HG02798 (cell line): ENCODE data around the gene TRPC6.
"Not testable (repeated sequence)": the region's sequence is repeated elsewhere in the genome, so short reads cannot be mapped to it uniquely, and the experiment has no call there.

Source experiments
- ATAC-seq: cut with Tn5 transposase; IDR thresholded peaks from one replicate; pipeline ENCODE4 v1.9.1; 2021; ENCODE audit warnings: mild to moderate bottlenecking; ENCODE audit not compliant: unreplicated experiment, poor library complexity

Gene TRPC6

DNA sequence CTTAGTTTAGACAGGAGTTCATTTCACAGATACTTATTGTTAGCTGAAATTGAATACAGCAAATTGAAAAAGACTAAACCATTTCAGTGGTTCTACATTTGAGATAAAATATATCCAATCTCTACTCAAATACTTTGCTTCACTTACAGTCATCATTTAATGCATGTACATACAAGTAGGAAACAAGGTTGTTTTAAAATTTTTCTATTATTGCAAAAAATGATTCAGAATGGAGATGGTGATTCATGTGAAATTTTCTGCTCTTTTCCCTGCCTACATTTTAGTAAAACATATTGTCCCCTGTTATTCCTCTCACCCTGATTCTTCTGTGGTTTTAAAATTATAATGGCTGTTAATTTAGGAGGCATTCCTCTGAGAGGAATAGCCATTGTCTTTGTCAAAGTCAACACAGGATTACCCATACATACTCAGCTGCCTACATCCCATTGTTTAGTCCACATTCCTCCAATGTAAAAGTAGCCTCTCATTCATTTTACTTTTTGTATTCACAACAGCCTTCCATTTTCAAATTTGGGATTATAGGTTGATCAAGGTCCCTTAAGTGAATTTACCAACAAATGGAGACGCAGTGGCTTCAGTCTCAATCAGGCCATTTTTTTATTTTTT is 60.1 kb downstream of the TRPC6 start:
- no peak for ATAC-seq

DNA sequence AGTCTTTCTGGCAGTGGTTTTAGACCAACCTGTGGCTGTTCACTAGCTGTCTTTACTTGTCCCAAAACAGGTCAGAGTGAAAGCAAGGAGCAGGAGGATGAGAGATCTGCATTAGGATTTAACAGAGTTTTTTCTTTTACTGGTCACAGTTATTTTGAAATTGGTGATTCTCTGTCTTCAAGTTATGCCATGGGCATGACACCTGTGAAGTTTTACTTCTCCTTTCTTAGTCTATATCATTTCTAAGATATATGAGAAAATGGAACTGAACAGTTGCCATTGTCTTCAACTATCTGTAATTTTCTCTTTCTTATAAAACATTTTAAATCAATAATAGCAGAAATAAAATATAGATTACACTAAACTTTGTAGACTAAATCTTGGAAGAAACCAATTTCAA is 60.6 kb downstream of the TRPC6 start:
- ATAC-seq = no peak

DNA sequence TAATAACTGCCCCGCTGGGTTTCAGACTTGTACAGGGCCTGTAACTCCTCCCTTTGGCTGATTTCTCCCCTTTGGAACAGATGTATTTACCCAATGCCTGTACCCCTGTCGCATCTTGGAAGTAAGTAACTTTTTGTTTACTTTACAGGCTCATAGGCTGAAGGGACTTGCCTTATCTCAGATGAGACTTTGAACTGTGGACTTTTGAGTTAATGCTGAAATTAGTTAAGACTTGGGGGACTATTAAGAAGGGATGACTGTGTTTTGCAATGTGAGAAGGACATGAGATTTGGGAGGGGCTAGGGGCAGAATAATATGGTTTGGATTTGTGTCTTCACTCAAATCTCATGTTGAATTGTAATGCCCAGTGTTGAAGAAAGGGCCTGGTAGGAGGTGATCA is 62.0 kb downstream of the TRPC6 start:
- ATAC-seq = no peak

DNA sequence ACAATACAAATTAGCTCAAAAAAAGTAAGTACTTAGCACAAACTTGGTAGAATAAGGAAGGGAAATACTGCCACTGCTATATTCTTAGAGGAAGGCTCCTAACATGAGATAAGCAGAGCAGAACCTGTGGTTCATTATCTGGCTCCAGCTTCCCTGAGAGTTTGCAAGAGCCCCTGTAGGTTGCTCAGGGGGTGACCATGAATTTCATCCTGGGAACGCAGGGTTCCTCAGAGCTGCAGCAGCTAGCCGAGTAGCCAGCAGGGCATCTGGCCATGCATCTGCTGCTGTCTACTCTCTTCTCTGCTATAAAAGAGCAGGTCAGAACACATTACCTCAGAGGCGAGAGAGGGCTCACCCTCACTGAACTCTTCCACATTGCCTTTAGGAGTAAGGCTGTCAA is 67.3 kb downstream of the TRPC6 start:
- ATAC-seq = no peak

DNA sequence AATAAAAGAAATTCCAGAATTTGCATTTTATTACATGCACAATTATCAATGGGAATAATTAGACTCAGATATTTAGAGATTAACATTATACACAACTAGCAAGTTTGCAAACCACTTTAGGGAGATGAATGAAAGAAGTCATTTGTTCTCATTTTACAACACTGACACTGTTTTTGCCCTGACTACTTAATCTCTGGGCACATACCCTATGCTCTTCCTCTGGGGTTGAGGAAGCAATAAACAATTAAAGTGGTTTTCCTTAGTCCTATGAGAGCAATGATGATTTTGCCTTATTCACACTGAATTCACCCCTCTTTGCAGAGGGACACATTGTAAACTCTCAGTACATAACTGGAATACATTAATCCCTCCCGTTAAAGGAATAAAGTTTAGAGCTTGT is 72.7 kb downstream of the TRPC6 start:
- no peak for ATAC-seq

DNA sequence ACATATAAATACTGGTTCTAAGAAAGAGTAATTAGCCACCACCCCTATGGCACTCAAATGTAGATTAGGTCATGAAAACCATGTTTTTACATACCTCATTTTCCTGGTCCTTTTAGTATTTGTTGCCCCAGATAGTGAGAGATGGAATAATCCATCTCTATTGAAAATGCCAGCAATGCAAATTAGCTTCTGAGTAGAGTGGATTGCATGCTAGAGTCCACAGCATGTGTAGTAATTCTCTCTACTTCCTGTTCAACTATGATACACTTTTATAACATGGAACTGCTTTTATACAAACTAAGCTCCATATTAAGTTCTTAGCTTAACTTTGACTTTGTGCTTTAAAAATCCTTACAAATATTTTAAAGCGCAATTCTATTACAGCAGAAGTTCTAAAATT is 73.2 kb downstream of the TRPC6 start:
- no peak for ATAC-seq

DNA sequence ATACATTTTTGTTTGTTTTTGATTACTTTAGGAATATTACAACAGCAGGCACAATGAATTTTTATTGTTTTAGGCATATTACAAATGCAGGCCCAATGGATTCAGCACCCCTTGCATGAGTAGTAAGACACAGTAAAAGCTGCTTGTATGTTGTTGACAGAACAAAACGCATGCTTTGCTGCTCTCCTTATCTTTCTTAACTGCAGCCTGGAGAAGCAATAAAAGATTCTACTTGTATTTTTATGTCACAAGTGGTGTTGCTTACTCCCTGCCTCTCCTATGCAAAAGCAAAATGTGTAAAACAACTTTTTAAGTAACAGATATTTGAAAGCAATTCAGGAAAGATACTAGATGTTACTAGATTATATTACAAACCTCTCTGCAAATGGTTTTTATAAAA is 73.9 kb downstream of the TRPC6 start:
- no peak for ATAC-seq

DNA sequence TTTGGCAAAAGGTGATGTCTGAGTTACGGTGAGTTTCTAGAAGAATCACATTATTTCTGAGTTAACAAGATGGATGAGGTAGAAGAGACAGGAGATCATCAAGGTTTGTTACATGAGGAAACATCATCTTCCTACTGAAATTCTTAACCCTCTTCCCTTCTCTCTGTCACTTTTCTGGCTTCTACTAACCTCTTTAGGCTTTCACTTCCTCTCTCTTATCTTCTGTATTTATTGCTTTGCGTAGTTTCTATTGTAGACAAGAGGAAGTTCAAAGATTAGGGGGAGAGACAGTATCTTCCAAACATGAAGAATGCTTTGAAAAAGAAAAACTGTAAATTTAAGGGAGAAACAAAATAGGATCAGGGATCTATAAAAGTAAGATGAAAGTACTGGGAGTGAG is 75.4 kb downstream of the TRPC6 start:
- no peak for ATAC-seq

DNA sequence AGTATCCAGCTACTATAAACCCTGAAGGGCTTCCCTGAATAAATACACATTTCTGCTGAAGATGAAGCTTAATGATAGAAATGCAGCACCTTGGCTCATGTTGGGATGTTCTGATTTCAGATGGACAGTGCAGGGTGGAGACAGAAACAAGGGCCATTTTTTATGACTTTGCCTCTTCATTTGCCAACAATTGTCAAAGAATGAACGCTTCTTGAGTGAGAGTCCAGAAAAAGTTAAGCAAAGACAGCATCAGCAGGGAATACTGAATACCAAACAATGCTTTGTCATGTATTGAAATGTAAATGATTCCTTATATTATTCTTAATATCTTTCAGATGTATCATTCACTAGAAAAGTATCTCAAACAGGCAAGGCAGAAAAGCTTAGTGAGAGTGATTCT is 84.9 kb downstream of the TRPC6 start:
- ATAC-seq = no peak

DNA sequence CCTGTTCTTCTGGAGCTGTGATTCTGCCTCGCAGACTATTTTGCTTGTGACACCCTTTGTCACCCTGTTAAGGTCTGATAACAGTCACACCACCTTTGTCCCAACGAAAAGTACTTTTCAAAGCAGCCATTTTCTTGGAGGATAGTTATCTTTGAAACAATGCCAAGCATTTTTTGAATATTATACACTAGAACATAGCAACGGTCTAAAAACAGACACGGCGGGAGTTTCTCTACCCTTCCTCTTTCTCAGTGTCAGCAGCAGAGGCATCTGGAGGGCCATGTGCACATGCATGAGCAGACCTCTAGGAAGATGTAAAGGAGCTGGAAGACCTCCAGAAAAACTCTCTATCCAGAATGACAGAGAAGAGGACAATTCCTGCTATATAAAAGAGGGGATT is 86.5 kb downstream of the TRPC6 start:
- ATAC-seq = no peak

DNA sequence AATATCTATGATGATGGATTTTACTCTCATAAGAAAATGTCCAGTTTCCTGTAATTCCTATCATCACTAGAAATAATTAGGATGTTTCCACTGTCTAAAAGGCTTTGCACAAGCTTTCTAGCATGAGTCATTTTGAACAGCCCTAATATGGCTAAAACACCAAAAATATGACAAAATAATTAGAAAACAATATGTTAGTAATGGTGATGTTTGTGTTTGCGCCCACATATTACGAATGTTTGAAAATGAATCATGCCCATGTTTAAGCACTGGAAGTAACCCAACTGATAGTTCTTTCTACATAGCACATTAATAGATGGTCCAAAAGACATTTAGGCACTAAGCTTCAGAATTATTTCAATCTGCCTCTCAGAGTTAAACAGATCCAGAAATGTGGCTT is 96.0 kb downstream of the TRPC6 start:
- ATAC-seq = no peak

DNA sequence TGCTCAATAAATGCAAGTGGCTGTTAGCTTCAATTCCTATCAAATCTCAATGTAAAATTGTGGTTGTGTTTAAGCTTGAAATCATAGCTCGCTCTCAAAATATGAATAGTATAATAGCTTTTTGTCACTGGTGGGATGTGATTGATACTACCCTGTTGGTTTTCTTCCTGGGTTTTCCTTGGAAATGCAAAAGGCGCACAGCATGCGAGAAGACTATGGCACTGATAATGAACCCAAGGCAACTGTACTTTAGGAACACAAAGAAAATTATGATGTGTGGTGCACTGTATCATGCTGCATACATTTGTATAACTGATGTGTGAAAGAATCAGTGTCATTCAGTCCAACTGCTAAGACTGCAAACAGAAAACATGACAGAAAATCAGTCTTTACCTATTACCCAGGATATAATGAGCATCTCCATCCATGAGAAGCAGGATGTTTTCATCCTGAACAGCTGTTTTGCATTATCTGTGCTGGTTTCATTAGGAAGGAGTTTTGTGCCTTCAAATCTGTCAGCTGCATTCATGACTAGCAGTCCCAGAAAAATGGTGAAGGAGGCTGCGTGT is 101.2 kb downstream of the TRPC6 start:
- ATAC-seq = no peak

DNA sequence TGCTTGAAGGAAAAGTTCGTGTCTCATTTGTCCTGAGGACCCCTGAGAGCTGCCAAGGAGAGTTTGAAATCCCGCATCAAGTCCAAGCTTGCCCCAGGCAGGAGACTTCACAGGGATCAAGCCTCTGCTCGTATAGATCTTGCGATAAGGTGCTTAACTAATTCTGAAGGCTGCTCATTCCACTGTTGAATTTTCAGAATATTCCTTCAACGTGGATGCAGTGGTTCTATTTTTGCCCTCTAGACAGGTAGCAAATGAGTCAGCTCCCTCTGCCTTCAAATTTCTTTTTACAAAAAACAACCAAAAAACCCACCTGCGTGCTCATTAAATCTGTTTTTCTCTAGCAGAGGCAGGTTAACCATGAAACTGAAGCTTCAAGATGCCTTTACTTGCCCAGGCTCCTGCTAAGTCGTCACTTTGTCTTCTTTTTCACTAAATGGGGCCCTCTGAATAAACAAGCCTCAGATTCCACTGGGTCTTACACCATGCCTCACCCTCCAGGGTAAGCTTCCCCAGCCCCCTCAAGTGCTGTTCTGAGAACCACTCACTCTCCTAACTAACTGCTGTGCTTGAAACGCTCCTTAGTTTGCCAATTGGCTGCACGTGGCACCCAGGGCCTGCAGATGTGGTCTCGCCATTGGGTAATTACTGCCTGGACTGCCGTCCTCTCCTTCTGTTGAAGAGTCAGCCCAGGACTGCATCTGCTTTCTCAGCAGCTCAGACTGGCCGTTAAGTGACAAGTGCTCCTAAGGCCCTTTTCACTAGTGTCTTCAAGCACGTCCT is 105.0 kb downstream of the TRPC6 start:
- no peak for ATAC-seq

DNA sequence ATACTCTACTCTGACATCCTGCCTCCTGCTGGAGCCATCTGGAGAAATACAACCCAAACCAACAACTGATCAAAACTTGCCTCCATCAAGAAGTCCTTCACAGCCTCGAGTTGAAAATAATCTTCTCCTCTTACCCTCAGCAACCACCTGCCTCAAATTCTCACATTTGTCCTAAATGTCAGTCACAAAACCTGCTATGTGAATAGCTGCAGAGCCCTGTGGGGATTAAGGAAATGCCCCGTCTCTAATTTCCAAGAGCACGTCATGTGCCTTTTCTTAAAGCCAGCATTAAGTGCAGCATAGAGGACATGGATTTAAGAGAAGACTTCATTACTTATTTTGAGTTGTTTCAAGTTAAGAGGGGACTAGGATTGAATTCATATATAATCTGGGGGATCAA is 105.9 kb downstream of the TRPC6 start:
- no peak for ATAC-seq

DNA sequence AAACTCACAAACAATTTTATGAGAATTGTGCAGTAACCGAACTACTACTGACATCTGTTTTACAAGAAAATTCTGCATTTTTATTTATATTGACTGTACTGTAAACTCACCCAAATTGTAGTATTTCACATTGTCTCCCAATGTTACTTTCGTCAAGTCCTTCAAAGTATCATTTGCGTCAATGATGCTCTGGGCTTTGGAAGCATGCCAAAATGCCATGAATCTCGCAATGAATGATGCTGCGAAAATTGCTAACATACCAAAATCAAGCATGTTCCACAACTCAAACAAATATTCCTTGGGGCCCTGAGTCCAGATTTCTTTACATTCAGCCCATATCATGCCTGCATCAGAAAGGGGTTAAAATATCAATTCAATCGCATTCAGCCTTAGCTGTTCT is 107.6 kb downstream of the TRPC6 start:
- no peak for ATAC-seq

DNA sequence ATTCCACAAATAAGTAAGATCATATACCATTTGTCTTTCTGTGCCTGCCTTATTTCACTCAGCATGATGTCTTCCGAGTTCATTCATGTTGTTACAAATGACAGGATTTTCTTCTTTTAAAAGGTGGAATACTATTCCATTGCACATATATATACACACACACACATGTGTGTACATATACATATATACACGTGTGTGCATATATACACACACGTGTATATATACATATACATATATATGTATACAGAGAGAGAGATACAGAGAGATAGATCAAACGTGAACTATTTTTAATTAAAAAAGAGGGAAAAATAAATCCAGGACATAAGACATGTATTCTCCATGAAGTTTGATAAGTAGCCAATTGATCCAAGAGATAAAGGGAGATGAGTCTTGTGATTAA is 108.1 kb downstream of the TRPC6 start:
- no peak for ATAC-seq

DNA sequence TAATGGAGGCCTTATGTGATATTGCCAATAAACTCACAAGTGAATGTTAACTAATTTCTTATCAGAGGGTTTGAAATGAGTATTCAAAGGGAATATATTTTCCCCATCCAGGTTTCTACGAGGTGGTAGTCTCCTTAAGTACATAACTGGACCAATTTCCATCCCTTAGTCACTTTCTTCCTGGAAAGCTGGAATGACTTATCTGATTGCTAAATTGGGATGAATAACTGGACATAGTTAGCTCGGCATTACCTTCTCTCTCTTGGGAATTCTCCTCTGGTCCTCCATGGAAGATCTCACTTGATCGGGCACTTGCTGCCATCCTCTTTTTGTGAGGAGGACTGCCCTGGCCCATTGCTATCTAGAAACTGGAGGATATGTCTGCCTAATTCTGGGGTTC is 109.1 kb downstream of the TRPC6 start:
- ATAC-seq = no peak

DNA sequence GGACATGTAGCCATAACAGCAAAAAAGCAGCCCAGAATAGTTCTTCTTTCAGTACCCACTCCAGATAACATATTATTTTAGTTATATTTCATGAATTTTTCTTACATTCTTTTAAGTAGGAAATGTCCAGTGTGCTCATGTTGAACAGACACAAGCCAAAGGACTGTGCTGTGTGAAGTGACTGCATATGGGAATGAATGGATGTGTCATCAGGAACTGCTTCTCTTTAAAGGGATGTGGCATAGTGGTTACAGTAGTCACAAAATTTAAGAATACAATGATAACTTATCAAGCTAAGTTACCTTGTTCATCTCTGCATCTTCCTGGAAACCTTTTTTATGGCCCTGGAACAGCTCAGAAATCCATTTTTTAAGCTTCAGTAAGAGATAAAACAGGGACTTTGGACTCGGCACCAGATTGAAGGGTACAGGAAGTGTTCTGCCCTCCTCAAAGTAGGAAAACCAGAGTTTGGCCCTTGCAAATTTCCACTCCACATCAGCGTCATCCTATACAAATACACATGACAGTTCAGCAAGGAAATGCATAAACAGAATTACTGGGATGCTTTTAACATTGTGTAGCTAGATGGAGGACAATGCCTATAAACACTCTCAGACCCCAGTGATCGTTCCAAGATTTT is 112.8 kb downstream of the TRPC6 start:
- no peak for ATAC-seq

DNA sequence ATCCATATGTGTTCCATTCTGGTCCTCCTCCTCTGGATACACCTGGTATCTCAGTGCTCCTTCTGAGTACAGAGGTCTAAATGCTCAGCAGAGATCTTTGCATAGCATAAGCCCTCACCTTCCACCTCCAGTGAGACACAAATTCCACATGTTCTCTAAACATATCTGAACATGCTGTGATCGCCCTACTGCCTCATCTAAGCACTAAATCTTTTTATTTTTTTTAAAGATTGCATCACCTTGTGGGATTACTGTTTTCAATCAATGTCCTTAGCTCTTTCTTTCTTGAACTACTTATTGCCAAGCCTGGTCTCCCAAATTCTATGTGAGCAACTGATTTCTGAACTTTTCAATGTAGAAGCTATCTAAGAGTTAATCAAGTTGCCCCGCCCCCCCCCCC is 113.4 kb downstream of the TRPC6 start:
- ATAC-seq = no peak

DNA sequence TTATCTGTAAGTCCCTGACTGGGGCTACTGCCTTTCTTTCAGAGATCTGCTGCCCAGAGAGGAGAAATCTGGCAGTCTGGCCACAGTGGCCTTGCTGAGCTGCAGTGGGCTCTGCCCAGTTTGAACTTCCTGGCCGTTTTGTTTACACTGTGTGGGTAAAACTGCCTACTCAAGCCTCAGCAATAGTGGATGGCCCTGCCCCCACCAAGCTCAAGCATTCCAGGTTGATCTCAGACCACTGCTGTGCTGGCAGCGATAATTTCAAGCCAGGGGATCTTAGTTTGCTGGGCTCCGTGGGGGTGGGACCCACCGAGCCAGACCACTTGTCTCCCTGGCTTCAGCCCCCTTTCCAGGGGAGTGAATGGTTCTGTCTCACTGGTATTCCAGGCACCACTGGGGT is 117.5 kb downstream of the TRPC6 start:
- no peak for ATAC-seq

DNA sequence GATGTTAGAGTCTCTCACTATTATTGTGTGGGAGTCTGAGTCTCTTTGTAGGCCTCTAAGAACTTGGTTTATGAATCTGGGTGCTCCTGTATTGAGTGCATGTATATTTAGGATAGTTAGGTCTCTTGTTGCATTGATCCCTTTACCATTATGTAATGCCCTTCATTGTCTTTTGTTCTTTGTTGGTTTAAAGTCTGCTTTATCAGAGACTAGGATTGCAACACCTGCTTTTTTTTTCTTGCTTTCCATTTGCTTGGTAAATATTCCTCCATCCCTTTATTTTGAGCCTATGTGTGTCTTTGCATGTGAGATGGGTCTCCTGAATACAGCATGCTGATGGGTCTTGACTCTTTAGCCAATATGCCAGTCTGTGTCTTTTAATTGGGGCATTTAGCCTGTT is 119.4 kb downstream of the TRPC6 start:
- not testable (repeated sequence) for ATAC-seq
